Measurements from ENCODE around the gene TXLNA.
A peak's percentile ranks its signal among the peaks of the same experiment; 100 is the strongest.
"Not testable (repeated sequence)": the region's sequence is repeated elsewhere in the genome, so short reads cannot be mapped to it uniquely, and the experiment has no call there.

The TXLNA gene

DNA sequence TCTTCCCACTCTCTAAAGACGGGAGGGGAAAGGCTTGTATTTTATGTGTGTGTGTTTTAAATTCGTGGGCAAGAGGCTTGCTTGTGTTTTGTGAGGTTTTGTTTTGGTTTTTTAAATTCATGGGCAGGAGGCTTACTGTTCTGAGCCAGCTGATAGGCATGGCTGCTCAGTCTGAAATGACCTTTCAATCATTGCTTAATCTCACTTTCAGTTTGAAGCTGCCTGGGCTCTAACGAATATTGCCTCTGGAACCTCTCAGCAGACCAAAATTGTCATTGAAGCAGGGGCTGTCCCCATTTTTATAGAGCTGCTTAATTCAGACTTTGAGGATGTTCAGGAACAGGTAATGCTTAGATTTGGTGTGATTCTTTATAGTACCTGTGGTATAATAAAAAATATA is 20.3 kb upstream of the TXLNA start:
- H3K27me3 ChIP-seq (ENCODE audit: control insufficient read depth in 1 of 2, insufficient read depth in 2 of 2, low read length in 2 of 2): no peaks in the 10 kb centered on the region
- no peaks in the 10 kb centered on the region for H3K4me1 ChIP-seq (ENCODE audit: control insufficient read depth in 1 of 2, insufficient read depth in 2 of 2, low read length in 2 of 2)
- no peak overlapping the region for H3K9ac ChIP-seq (ENCODE audit: low read depth in 1 of 2, low read length in 2 of 2)
- H3K36me3 ChIP-seq (ENCODE audit: control insufficient read depth in 1 of 2, insufficient read depth in 2 of 2, low read length in 2 of 2): peaks cover 48 to 86% of the 10 kb centered on the region in 2 donors
- no peak overlapping the region for H3K27ac ChIP-seq (ENCODE audit: low read depth, low read length)
- no peaks in the 10 kb centered on the region for H3K9me3 ChIP-seq (ENCODE audit: control insufficient read depth in 1 of 2, low read length in 2 of 2)
- H3K4me3 ChIP-seq (ENCODE audit: low read depth in 1 of 2, low read length in 2 of 2): no peak overlapping the region

DNA sequence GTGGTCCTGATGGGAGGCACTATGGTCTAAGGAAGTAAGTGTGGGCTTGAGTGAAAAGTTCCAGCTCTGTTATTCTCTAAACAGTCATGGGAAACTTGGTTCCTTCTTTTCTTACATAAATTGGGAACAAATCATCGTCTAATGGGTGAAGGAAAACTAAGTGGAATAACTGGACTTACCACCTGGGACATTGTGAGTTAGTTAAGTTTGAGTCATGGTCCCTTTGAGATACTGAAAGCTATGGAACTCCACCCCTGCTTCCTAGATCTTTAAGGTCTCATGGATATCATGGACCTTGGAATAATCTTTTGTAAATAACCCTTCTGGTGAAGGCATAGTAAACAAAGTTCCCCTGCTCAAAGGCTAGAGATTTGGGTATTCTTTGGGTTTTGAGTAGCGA is 16.1 kb upstream of the TXLNA start:
- no peaks in the 10 kb centered on the region for H3K9me3 ChIP-seq (ENCODE audit: control insufficient read depth in 1 of 2, low read length in 2 of 2)
- H3K9ac ChIP-seq (ENCODE audit: low read depth in 1 of 2, low read length in 2 of 2): no peak overlapping the region
- no peaks in the 10 kb centered on the region for H3K4me1 ChIP-seq (ENCODE audit: control insufficient read depth in 1 of 2, insufficient read depth in 2 of 2, low read length in 2 of 2)
- H3K4me3 ChIP-seq (ENCODE audit: low read depth in 1 of 2, low read length in 2 of 2): no peak overlapping the region
- H3K36me3 ChIP-seq (ENCODE audit: control insufficient read depth in 1 of 2, insufficient read depth in 2 of 2, low read length in 2 of 2): peaks cover 44 to 81% of the 10 kb centered on the region in 2 donors
- H3K27ac ChIP-seq (ENCODE audit: low read depth, low read length): no peak overlapping the region
- no peaks in the 10 kb centered on the region for H3K27me3 ChIP-seq (ENCODE audit: control insufficient read depth in 1 of 2, insufficient read depth in 2 of 2, low read length in 2 of 2)

DNA sequence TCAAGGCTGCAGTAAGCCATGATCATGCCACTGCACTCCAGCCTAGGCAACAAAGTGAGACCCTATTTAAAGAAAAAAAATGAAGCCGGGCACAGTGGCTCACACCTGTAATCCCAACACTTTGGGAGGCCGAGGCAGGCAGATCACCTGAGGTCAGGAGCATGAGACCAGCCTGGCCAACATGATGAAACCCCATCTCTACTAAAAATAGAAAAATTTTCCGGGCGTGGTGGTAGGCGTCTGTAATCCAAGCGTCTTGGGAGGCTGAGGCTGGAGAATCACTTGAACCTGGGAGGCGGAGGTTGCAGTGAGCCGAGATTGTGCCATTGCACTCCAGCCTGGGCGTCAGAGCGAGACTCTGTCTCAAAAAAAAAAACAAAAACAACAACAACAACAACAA is 13.8 kb upstream of the TXLNA start:
- not testable (repeated sequence) for H3K27ac ChIP-seq (ENCODE audit: low read depth, low read length); H3K9me3 ChIP-seq (ENCODE audit: control insufficient read depth in 1 of 2, low read length in 2 of 2); H3K9ac ChIP-seq (ENCODE audit: low read depth in 1 of 2, low read length in 2 of 2); H3K27me3 ChIP-seq (ENCODE audit: control insufficient read depth in 1 of 2, insufficient read depth in 2 of 2, low read length in 2 of 2); H3K4me1 ChIP-seq (ENCODE audit: control insufficient read depth in 1 of 2, insufficient read depth in 2 of 2, low read length in 2 of 2); H3K4me3 ChIP-seq (ENCODE audit: low read depth in 1 of 2, low read length in 2 of 2)
- H3K36me3 ChIP-seq (ENCODE audit: control insufficient read depth in 1 of 2, insufficient read depth in 2 of 2, low read length in 2 of 2): peaks cover 52 to 81% of the 10 kb centered on the region in 2 donors

DNA sequence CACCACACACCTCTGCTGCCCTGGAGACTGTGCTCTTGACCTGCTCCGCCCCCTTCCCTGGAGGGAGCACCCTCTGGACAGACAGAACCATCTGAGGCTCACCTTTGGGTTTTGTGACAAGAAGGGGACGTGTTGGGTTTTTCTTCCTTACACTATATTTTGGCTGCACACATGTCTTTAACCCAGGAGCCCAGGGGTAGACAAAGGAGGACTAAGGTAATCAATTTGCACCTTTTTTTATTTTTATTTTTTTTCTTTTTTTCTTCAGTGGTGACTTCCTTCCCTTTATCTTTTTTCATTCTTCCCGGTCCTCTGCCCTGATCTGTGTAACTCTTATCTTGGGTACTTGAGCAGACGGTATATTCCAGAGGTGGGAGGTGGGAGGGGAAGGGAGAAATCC is 8.5 kb upstream of the TXLNA start:
- no peak overlapping the region for H3K4me3 ChIP-seq (ENCODE audit: low read depth in 1 of 2, low read length in 2 of 2)
- no peaks in the 10 kb centered on the region for H3K4me1 ChIP-seq (ENCODE audit: control insufficient read depth in 1 of 2, insufficient read depth in 2 of 2, low read length in 2 of 2)
- no peak overlapping the region for H3K9ac ChIP-seq (ENCODE audit: low read depth in 1 of 2, low read length in 2 of 2)
- H3K9me3 ChIP-seq (ENCODE audit: control insufficient read depth in 1 of 2, low read length in 2 of 2): no peaks in the 10 kb centered on the region
- peaks cover 38 to 59% of the 10 kb centered on the region in 2 donors for H3K36me3 ChIP-seq (ENCODE audit: control insufficient read depth in 1 of 2, insufficient read depth in 2 of 2, low read length in 2 of 2)
- H3K27me3 ChIP-seq (ENCODE audit: control insufficient read depth in 1 of 2, insufficient read depth in 2 of 2, low read length in 2 of 2): no peaks in the 10 kb centered on the region
- H3K27ac ChIP-seq (ENCODE audit: low read depth, low read length): no peak overlapping the region

DNA sequence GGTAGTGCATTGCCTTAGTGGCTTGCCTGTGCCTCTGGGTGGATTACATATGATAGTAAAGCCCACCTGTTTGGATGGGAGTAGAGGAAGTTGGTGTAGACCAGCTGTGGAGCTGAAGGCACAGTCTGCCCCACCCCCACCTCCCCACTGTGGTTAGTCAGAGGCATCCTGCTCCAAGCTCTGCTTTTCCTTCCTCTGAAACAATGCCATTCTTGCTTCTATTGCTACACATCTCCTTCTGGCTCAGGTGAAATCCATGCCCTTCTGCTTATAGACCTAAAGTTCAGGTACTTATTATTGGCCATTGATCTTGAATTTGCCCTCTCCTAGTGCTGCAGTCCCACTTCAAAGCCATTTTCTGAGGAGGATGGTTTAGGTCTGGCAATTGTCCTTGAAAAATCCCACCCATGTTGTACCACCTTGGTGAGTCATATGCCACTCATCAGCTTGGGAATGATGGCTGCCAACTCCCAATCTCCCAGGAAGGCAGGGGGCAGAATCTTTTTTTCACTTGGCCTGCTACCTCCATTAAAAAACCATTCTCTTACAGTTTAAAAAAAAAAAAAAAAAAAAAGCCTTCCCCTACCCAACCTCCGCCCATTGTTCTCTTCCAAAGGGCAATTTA is 6.7 kb upstream of the TXLNA start:
- no peak overlapping the region for H3K9ac ChIP-seq (ENCODE audit: low read depth in 1 of 2, low read length in 2 of 2)
- no peaks in the 10 kb centered on the region for H3K9me3 ChIP-seq (ENCODE audit: control insufficient read depth in 1 of 2, low read length in 2 of 2)
- H3K4me3 ChIP-seq (ENCODE audit: low read depth in 1 of 2, low read length in 2 of 2): no peak overlapping the region
- no peak overlapping the region for H3K27ac ChIP-seq (ENCODE audit: low read depth, low read length)
- H3K27me3 ChIP-seq (ENCODE audit: control insufficient read depth in 1 of 2, insufficient read depth in 2 of 2, low read length in 2 of 2): no peaks in the 10 kb centered on the region
- H3K4me1 ChIP-seq (ENCODE audit: control insufficient read depth in 1 of 2, insufficient read depth in 2 of 2, low read length in 2 of 2): no peaks in the 10 kb centered on the region
- peaks cover 29 to 45% of the 10 kb centered on the region in 2 donors for H3K36me3 ChIP-seq (ENCODE audit: control insufficient read depth in 1 of 2, insufficient read depth in 2 of 2, low read length in 2 of 2)

DNA sequence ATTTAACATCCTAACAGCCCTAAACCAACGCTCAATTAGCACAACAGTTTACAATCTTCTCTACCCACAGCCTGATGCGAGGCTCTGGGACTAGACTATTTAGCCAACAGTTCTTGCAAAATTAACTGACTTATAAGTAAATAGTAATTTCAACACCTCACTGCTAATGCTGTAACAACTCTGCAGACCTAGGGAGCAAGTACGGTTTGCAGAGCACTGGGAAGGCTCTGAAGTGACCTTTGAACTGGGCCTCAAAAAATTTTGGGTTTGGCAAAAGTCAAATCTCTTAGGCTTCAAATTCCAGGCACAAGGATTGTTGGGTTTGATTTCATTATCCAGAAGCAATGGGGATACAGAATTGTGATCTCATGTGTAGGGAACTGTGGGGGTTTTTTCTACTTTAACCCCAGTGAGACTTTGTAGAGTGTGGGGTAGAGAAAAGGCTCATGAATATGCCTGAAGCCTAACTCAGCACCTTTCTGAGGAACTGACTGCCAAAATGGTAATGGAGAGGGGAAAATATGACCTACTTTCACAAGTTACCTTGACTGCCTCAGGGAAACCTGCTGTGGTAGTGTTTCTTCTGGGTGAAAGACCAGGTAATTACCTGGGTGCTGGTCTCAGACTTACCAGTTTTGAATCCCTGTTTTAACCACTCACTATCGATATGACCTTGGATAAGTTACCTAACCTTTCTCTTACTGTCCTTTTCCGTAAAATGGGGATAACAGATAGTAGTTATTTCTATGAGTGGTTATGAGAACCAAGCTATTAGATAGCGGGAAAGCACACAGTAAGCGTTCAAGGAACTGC is 889 bp upstream of the TXLNA start:
- peaks cover 24 to 26% of the 10 kb centered on the region in 2 donors for H3K4me1 ChIP-seq (ENCODE audit: control insufficient read depth in 1 of 2, insufficient read depth in 2 of 2, low read length in 2 of 2)
- no peaks in the 10 kb centered on the region for H3K9me3 ChIP-seq (ENCODE audit: control insufficient read depth in 1 of 2, low read length in 2 of 2)
- H3K27ac ChIP-seq (ENCODE audit: low read depth, low read length): peak overlapping the region; percentile 92
- H3K36me3 ChIP-seq (ENCODE audit: control insufficient read depth in 1 of 2, insufficient read depth in 2 of 2, low read length in 2 of 2): peaks cover 0 to 5% of the 10 kb centered on the region in 2 donors
- no peaks in the 10 kb centered on the region for H3K27me3 ChIP-seq (ENCODE audit: control insufficient read depth in 1 of 2, insufficient read depth in 2 of 2, low read length in 2 of 2)
- peak overlapping the region; percentile 73 to 78 for H3K4me3 ChIP-seq (ENCODE audit: low read depth in 1 of 2, low read length in 2 of 2)
- peak overlapping the region; percentile 67 to 89 for H3K9ac ChIP-seq (ENCODE audit: low read depth in 1 of 2, low read length in 2 of 2)

DNA sequence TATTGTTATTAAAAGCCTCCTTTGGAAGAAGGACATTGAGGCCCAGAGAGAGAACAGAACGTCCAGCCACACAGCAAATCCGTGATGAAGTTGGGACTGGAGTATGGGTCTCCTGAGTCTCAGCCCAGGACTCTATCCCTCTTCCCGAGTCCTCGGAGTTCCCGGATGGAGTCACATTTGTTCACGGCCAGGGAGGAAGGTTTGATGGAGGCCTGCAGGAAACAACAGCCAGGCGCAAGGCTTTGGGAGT is 357 bp upstream of the TXLNA start:
- peak overlapping the region; percentile 92 for H3K27ac ChIP-seq (ENCODE audit: low read depth, low read length)

DNA sequence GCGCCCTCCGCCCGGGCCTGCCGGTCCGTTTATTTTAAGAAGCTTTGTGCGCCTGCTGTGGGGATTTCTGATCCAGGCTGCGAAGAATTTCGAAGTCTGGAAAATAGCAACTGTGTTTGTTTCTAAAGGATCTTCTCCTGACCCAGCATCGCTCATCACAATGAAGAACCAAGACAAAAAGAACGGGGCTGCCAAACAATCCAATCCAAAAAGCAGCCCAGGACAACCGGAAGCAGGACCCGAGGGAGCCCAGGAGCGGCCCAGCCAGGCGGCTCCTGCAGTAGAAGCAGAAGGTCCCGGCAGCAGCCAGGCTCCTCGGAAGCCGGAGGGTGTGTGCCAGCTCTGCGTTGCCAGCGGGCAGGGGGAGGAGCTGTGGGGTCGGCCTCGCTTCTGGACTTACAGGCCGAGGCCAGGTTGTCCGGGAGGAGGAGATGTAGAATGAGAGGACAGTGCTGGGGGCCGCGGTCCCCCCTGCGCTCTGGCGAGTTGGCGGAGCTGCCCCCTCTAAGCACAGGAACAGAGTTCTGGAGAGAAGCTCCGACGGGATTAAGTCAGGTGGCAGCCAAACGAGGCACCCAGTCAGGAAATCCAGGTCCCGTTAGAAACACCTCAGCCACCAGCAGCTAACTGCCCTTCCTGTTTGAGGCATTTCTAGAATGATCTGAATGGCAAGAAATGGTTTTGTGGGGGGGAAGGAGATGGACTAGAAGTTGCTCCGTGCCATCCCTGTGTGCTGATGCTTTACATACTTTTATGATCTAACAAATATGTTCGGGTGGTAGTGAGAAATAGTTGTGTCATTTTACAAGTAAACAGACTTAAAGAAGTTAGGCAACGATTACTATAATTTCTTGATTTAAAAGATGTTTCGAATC is 948 bp downstream of the TXLNA start:
- Histone ChIP-seq H3K4me1 (ENCODE audit: control insufficient read depth in 1 of 2, insufficient read depth in 2 of 2, low read length in 2 of 2) (peaks cover 24 to 26% of the 10 kb centered on the region in 2 donors), H3K9ac (ENCODE audit: low read depth in 1 of 2, low read length in 2 of 2) (peak overlapping the region; percentile 79 to 83), H3K9me3 (ENCODE audit: control insufficient read depth in 1 of 2, low read length in 2 of 2) (no peaks in the 10 kb centered on the region), H3K4me3 (ENCODE audit: low read depth in 1 of 2, low read length in 2 of 2) (peak overlapping the region; percentile 73 to 78), H3K36me3 (ENCODE audit: control insufficient read depth in 1 of 2, insufficient read depth in 2 of 2, low read length in 2 of 2) (peaks cover 12 to 21% of the 10 kb centered on the region in 2 donors), H3K27me3 (ENCODE audit: control insufficient read depth in 1 of 2, insufficient read depth in 2 of 2, low read length in 2 of 2) (no peaks in the 10 kb centered on the region), H3K27ac (ENCODE audit: low read depth, low read length) (peak overlapping the region; percentile 92)

More for the DNA sequence above, 357 bp upstream of the TXLNA start:
- Histone ChIP-seq H3K9me3 (ENCODE audit: control insufficient read depth in 1 of 2, low read length in 2 of 2) (no peaks in the 10 kb centered on the region), H3K9ac (ENCODE audit: low read depth in 1 of 2, low read length in 2 of 2) (peak overlapping the region; percentile 67 to 89), H3K4me3 (ENCODE audit: low read depth in 1 of 2, low read length in 2 of 2) (peak overlapping the region; percentile 73 to 78), H3K27me3 (ENCODE audit: control insufficient read depth in 1 of 2, insufficient read depth in 2 of 2, low read length in 2 of 2) (no peaks in the 10 kb centered on the region), H3K4me1 (ENCODE audit: control insufficient read depth in 1 of 2, insufficient read depth in 2 of 2, low read length in 2 of 2) (peaks cover 24 to 26% of the 10 kb centered on the region in 2 donors), H3K36me3 (ENCODE audit: control insufficient read depth in 1 of 2, insufficient read depth in 2 of 2, low read length in 2 of 2) (peaks cover 2 to 11% of the 10 kb centered on the region in 2 donors)

DNA sequence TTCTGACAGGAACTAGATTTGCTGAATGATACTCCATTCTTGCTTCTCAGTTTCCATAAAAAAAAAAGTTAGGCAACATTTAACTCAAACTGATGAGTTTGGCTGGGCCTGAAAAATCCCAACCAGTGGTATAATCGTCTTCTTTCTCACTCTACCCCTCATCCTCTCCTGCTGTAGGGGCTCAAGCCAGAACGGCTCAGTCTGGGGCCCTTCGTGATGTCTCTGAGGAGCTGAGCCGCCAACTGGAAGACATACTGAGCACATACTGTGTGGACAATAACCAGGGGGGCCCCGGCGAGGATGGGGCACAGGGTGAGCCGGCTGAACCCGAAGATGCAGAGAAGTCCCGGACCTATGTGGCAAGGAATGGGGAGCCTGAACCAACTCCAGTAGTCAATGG is 1.6 kb downstream of the TXLNA start:
- Histone ChIP-seq H3K4me3 (ENCODE audit: low read depth in 1 of 2, low read length in 2 of 2) (peak overlapping the region; percentile 73 to 78), H3K27me3 (ENCODE audit: control insufficient read depth in 1 of 2, insufficient read depth in 2 of 2, low read length in 2 of 2) (no peaks in the 10 kb centered on the region), H3K9me3 (ENCODE audit: control insufficient read depth in 1 of 2, low read length in 2 of 2) (no peaks in the 10 kb centered on the region), H3K4me1 (ENCODE audit: control insufficient read depth in 1 of 2, insufficient read depth in 2 of 2, low read length in 2 of 2) (peaks cover 24 to 26% of the 10 kb centered on the region in 2 donors), H3K27ac (ENCODE audit: low read depth, low read length) (no peak overlapping the region), H3K36me3 (ENCODE audit: control insufficient read depth in 1 of 2, insufficient read depth in 2 of 2, low read length in 2 of 2) (peaks cover 14 to 23% of the 10 kb centered on the region in 2 donors), H3K9ac (ENCODE audit: low read depth in 1 of 2, low read length in 2 of 2) (peak overlapping the region; percentile 79 to 83)

DNA sequence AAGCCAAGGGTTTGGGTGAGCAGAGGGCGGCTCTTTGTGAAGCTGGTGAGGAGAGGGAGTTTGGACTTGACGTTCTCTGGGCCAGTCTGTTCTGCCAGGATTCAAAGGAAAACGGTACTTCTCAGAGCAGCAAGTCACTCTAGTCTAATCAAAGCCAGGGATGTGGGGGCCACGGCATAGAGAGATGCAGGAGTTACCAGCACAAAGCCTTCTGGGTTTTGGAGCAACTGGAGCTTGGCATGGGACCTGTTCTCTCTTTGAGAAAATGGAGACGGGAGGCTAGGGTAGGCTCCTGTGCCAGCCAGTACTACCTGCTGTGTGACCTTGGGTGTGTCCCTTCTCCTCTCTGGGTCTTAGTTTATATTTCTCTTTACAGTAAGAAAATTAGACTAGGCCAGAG is 2.1 kb downstream of the TXLNA start:
- Histone ChIP-seq H3K4me1 (ENCODE audit: control insufficient read depth in 1 of 2, insufficient read depth in 2 of 2, low read length in 2 of 2) (peaks cover 24 to 26% of the 10 kb centered on the region in 2 donors), H3K27ac (ENCODE audit: low read depth, low read length) (no peak overlapping the region), H3K9me3 (ENCODE audit: control insufficient read depth in 1 of 2, low read length in 2 of 2) (no peaks in the 10 kb centered on the region), H3K4me3 (ENCODE audit: low read depth in 1 of 2, low read length in 2 of 2) (peak overlapping the region in 1 of 2 donors; percentile 73), H3K9ac (ENCODE audit: low read depth in 1 of 2, low read length in 2 of 2) (peak overlapping the region; percentile 79 to 83), H3K36me3 (ENCODE audit: control insufficient read depth in 1 of 2, insufficient read depth in 2 of 2, low read length in 2 of 2) (peaks cover 18 to 28% of the 10 kb centered on the region in 2 donors), H3K27me3 (ENCODE audit: control insufficient read depth in 1 of 2, insufficient read depth in 2 of 2, low read length in 2 of 2) (no peaks in the 10 kb centered on the region)
